D721Med (cell line): ENCODE data around the gene VSTM4.

Source experiments
- DNase-seq: peaks from one replicate; pipeline ENCODE4 v3.0.0; 2011; ENCODE audit warnings: low spot score; ENCODE audit not compliant: insufficient read length
- FAIRE-seq: peaks from 2 replicates; lab custom pipeline; 2011; peaks lifted over from hg19 to GRCh38; lab: Jason Lieb, UNC
- TF ChIP-seq, protein P1 (sequence below): IDR thresholded peaks from 2 replicates; pipeline ENCODE4 v1.5.1; 2012; ENCODE audit warnings: mild to moderate bottlenecking, control low read depth; ENCODE audit not compliant: insufficient read depth; ENCODE audit errors: missing control alignments

The VSTM4 gene

DNA sequence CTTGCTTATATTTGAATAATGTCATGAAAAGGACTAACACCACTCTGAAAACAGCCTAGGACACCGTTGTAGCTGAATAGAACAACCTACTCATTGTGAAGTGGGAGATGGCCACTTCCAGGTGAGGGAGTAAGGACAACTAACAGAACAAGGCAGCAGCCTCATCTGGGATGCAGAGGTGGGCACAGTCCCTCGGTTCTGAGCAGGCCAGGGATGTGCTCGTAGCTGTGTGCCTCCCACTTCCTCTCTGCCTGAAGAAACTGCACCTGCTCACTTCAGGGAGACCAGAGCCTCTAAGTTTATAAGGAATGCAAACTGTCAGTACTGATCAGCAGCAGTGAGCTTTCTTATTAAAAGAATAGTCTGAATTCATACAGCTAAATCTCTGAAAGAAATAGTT is 2.5 kb downstream of the VSTM4 start:
- TF ChIP-seq, protein P1, sequence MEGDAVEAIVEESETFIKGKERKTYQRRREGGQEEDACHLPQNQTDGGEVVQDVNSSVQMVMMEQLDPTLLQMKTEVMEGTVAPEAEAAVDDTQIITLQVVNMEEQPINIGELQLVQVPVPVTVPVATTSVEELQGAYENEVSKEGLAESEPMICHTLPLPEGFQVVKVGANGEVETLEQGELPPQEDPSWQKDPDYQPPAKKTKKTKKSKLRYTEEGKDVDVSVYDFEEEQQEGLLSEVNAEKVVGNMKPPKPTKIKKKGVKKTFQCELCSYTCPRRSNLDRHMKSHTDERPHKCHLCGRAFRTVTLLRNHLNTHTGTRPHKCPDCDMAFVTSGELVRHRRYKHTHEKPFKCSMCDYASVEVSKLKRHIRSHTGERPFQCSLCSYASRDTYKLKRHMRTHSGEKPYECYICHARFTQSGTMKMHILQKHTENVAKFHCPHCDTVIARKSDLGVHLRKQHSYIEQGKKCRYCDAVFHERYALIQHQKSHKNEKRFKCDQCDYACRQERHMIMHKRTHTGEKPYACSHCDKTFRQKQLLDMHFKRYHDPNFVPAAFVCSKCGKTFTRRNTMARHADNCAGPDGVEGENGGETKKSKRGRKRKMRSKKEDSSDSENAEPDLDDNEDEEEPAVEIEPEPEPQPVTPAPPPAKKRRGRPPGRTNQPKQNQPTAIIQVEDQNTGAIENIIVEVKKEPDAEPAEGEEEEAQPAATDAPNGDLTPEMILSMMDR, result no peak
- DNase-seq (no peak), FAIRE-seq (no peak)

DNA sequence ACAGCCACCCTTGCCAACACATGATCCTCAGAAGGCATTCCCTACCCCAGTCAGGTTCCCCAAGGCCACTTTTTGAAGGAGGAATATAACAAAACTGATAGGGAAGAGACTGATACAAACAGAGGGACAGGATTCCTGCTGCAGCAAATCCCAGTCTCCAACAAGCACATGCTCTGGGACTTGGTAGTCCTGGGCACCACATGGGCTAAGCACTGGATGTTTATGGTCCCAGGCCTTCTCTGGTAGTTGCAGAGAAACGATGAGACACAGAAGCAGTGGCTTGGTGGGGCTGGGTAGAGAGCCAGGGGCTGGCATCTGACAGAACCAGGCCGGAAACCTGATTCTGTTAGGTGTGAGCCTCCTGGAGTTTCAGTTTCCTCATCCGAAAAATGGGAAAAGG is 3.2 kb downstream of the VSTM4 start:
- TF ChIP-seq, protein P1, result no peak
- DNase-seq (no peak), FAIRE-seq (no peak)

DNA sequence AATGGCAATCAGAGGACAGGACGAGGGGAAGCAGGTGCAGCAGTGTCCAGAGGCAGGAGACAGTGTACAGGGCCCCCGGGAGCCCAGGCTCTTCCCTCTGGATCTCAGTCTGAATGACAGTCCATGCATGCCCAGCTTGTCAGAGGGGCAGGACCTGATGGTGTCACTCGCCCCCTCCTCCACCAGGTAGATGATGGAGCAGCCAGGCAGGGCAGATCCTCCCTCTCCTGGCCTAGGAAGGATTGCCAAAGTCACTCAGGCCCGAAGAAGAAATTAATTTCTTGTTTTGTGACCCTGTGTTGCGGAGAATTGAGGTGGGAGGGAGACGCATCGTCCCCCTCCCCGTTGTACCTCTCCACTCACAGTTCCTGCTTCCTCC is 4.0 kb downstream of the VSTM4 start:
- TF ChIP-seq, protein P1, result no peak
- DNase-seq, result no peak
- FAIRE-seq, result no peak

DNA sequence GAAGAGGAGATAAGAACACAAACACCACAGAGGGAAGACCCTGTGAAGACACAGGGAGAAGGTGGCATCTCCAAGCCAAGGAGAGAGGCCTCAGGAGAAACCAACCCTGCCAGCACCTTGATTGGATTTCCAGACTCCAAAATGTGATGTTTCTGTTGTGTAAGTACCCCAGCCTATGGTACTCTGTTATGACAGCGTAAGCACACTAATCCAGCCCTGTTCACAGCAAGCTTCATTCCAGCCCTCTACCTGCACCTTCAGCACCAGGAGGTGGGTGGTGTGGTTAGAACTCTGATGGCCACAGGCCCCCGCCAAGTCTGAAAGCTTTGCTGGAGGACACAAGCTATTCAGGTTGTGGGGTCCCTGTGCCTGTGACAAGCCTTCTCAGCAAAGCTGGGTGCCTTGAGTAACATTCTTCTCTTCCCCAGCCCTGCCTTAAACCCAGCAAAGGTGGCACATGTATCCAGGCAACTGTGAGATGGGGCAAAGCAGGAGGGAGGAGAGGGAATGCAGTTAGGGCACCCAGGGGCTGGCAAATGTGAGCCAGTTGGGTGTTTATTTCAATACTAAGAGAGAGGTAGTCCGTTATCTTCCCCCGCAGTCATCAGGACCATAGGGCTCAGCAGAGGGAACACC is 4.5 kb downstream of the VSTM4 start:
- FAIRE-seq (no peak), DNase-seq (no peak)
- TF ChIP-seq, protein P1, result no peak

DNA sequence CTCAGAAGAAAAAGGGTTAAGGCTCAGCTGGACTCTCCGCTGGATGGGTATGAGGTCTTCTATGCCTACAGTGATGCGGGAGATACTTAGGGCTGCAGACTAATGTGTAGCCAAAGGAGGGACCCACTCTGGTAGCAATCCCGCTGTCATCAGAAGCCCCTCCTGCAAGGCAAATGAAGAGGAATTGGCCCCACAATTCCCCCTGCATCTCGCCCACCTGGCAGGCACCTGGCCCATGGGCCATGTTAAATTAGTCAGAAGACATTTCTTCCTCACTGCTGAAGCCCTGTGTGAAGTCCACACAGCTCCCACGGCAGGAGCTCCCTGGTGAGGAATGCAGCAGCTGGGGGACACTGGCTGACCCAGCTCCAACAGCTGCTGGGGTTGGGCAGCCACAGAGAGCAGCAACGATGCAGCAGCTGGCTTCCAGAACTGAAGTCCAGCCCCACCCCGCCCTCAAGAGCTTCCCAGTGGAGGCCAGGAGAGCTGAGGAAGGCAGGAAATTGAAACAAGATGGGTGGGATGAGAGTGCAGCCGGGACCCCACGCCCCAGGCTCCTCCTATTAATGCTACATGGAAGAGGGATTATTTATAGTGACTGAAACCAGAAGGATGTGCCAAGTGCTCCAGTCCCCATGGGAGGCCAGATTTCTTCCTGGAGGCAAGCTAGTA is 5.5 kb downstream of the VSTM4 start:
- TF ChIP-seq, protein P1, result no peak
- FAIRE-seq (no peak), DNase-seq (no peak)

DNA sequence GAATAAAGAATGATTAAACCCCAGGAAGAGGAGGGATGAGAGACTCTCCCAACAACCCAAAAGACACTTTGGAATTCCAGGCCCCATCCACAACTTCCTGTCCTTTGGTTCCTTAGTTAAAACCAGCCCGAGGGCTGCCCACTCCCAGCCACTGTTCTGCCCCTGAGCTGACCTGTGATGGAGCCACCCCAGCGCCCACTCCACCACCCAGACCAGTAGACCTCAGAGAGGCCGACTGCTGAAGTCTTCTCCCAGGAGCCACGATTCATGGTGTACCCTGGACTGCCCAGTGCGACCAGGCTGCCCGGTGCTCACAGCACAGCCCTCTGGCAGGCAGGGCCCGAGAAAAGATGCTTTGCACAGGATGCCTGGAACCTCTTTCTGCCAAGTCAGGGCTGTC is 6.7 kb downstream of the VSTM4 start:
- no peak for DNase-seq
- TF ChIP-seq, protein P1, result no peak
- FAIRE-seq, result no peak

DNA sequence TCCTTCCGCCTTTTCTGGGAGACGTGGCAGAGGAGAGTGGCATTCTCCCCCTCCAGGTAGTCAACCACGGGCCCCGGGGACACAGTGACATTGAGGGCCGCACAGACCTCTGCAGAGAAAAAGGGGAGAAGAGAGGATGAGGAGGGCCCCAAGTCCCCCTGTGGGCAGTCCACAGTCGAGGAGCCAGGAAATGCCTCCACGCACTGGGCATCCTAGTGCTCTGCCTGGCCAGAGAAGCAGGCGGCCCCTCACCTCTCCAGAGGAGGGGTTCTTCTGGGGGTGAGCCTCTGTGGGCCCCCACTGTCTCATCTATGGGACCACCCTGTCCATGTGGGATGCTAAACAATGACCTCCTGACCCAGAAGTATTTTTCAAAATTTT is 7.4 kb downstream of the VSTM4 start:
- TF ChIP-seq, protein P1, result no peak
- DNase-seq (no peak), FAIRE-seq (no peak)
